ENCODE results near the gene CXCR6.

CXCR6 gene

GRCh38 chr3:45943207-45943846 lies at the start of gene CXCR6:
Gene CXCR6 (plus strand): TSS chr3:45943464. CDS start chr3:45946482, 3,018 bp downstream.
- no peak for DNase-seq

GRCh38 chr3:45894015-45894414 lies 49.2 kb upstream of the CXCR6 start:
- no peak for DNase-seq

- DNase-seq = no peak
These were observed 47.4 kb upstream of the CXCR6 start for GRCh38 chr3:45895686-45896468.

GRCh38 chr3:45896956-45897355 lies 46.3 kb upstream of the CXCR6 start:
- DNase-seq = no peak

- no peak for DNase-seq
These were observed 38.3 kb upstream of the CXCR6 start for GRCh38 chr3:45904931-45905330.

- DNase-seq = no peak
These were observed 37.5 kb upstream of the CXCR6 start for GRCh38 chr3:45905755-45906154.

- no peak for DNase-seq
These were observed 36.4 kb upstream of the CXCR6 start for GRCh38 chr3:45906681-45907407.

GRCh38 chr3:45907769-45908705 lies 35.2 kb upstream of the CXCR6 start:
- DNase-seq = no peak

GRCh38 chr3:45908761-45909160 lies 34.5 kb upstream of the CXCR6 start:
- no peak for DNase-seq

GRCh38 chr3:45909542-45909941 lies 33.7 kb upstream of the CXCR6 start:
- no peak for DNase-seq

- no peak for DNase-seq
These were observed 32.4 kb upstream of the CXCR6 start for GRCh38 chr3:45910892-45911291.

GRCh38 chr3:45911511-45912226 lies 31.6 kb upstream of the CXCR6 start:
- DNase-seq = no peak

- no peak for DNase-seq
These were observed 30.8 kb upstream of the CXCR6 start for GRCh38 chr3:45912435-45912834.

- DNase-seq = no peak
These were observed 28.8 kb upstream of the CXCR6 start for GRCh38 chr3:45914362-45915058.

- no peak for DNase-seq
These were observed 28.2 kb upstream of the CXCR6 start for GRCh38 chr3:45915059-45915439.

- DNase-seq = peak; percentile 45
These were observed 27.6 kb upstream of the CXCR6 start for GRCh38 chr3:45915518-45916231.

GRCh38 chr3:45917146-45917898 lies 25.9 kb upstream of the CXCR6 start:
- DNase-seq = peak; percentile 58

GRCh38 chr3:45921158-45922038 lies 21.9 kb upstream of the CXCR6 start:
- DNase-seq = no peak

- DNase-seq = no peak
These were observed 21.3 kb upstream of the CXCR6 start for GRCh38 chr3:45922039-45922326.

All from DMS 273 treated with DMSO at 0.1 percent for 48 hours (cell line).